GM12872 (cell line): Measurements from ENCODE around the gene ZBTB14.

ENCODE experiments used
- CTCF ChIP-seq: IDR thresholded peaks from 3 replicates; pipeline ENCODE4 v1.5.1; 2011; ENCODE audit warnings: low read depth, mild to moderate bottlenecking, low read length, moderate library complexity; ENCODE audit not compliant: insufficient read depth

The ZBTB14 gene

DNA sequence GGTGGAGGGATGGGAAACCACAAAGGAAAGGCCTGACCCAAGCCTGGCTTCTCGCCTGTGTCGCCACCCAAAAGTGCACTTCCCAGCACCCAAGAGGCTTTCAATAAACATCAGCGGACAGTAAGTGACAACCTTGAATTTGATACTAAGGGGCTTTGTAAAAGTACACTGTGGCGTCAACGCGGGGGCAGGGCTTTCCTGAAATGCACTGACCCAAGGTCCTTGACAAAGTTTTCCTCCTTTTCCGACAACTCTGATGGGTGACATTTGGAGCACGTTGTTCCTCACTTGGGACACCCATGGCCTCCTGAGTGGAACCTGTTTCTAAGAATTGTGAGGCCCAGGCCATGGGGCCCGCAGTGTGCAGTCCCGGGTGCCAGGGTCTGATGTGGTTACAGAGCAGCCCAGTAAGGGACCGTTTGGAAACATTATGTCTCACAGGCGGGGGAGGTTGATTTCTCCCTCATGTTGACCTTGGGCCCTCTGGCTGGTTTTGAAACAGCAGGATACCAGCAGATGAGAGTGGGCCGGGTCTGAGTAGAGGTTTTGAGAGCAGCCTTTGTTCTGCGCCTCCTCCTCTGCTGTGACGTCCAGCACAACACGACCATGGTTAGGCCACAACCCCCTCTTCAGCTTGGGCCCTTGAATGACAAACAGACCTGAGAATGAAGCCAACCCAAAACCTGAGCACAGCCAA, 2.8 kb upstream of the ZBTB14 start:
- no peak for TF ChIP-seq CTCF

GRCh38 chr18:5297597-5297996, 2.1 kb upstream of the ZBTB14 start:
- TF ChIP-seq CTCF: no peak

DNA sequence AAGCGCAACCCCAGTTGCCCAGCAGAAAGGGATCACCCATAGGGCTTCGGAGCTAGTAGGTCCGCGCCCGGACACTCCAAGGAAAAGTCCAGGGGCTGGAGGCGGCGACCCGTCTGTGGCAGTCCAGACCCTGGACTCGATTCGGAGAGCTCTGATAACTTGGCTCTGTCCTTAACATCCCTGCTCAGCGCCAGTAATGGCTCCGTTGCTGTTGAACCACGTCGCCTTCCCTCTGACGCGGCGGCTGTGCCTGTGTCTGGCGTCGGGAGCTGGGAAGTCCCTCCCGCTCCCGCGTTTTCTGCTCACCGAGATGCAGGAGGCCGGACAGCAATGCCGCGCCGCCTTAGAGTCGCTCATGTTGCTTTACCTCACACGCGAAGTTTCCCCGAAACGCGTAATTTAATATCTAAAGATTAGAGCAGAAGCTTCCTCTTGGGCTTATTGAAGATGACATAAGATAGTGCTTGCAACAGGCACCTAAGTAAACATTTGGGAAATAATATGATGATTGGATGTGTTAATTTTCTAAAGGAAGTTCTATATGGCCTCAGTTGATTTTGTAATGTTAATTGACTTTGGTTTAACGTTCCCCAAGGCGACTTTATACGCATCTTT, 1.3 kb upstream of the ZBTB14 start:
- no peak for TF ChIP-seq CTCF

DNA sequence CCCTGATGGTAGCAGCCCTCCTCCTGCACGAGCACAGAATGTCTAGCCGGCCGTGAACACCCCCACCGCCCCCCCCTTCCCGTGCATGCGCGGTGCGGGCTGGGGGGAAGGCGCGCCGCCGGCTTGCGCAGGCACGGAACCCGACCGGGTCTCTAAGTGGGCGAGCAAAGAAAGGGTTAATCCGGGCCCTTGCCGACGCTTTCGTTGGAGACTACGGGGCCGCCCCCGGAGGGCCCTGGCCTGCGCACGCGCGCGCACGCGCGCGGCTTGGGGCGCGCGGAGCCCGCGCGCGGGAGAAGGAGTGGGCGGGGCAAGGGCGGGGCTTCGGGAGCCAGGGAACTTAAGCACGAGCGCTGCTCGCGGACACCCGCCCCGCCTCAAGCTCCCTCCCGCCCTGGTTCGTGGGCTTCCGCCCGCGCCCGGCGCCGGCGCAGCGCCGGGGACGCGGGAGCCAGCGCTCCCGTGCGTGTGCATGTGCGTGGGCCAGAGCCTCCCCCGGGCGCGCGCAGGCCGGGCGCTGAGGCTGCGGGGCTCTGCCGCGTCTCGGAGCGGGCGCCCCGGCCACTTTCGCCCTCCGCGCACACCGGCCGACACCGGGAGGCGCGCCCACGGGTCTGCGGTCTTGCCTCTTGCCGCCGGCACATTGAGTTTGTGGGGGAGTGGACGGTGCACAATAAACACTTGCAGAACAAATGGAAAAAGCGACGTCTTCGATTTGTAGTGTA, 617 bp upstream of the ZBTB14 start:
- no peak for TF ChIP-seq CTCF

DNA sequence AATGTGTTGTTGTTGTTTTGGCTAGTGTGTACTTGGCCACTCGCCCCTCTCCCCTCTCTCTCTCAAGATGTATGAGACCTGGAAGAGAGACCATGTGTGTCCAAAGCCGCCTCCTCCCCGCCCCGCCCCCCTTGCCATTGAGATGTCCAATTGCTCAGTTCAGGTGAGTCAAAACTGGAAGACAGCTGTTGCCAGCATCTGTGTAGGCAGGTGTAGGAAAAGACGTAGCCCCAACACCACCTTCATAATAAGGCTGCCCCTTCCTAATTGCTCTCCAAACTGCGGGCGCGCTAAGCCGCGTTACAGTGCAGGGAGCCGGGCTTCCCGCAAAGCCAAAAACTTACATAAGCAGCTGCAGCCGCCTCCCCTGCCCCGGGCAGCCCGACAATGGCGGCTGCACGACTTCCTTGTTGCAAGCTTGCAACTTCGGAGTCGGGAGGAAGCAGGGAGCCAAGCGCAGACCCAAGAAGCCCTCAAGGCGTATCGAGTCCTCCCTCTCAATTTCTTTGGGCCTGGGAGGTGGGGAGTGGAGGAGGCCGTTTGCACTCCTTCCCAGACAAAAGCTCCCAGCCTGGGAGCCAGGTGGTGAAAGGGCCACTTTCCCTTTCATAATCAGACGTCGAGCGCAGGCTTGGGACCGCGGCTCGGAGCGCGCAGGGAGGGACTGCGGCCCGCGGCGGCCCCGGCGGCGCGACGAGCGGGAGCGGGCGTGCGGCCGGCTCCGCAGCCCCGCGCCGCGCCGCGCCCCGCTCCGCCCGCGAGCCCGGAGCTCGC, 882 bp downstream of the ZBTB14 start:
- no peak for TF ChIP-seq CTCF

GRCh38 chr18:5294113-5294456, 1.4 kb downstream of the ZBTB14 start:
- TF ChIP-seq CTCF: no peak

- TF ChIP-seq CTCF: no peak
Measured at GRCh38 chr18:5288517-5288935, 7.0 kb downstream of the ZBTB14 start.
